GM19468 (cell line): ENCODE data around the gene ZDHHC11.
A peak's percentile ranks its signal among the peaks of the same experiment; 100 is the strongest.
"Not testable (repeated sequence)": the region's sequence is repeated elsewhere in the genome, so short reads cannot be mapped to it uniquely, and the experiment has no call there.

Experiments
- ATAC-seq: cut with Tn5 transposase; IDR thresholded peaks from one replicate; pipeline ENCODE4 v1.9.1; 2021; ENCODE audit warnings: mild to moderate bottlenecking, moderate library complexity, moderate number of reproducible peaks; ENCODE audit not compliant: unreplicated experiment; ENCODE audit errors: extremely low read depth

Gene ZDHHC11

DNA sequence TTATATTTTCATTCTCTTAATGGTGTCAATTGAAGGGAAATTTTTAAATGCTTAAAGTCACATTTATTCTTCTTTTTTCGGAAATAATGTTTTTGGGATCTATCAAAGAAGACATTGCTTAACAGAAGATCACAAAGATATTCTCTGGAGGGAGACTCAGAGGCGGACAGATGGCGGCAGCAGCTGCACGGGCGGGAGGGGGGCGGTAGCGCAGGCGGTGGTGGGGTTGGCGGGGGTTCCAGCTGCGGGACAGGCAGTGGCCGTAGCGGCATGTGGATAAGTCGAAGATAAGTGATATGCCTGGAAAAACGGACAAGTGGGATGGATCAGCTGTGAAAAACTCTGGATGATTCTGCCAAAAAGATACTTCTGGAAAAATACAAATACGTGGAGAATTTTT, 34.6 kb downstream of the ZDHHC11 start:
- ATAC-seq: no peak

GRCh38 chr5:815449-815848, 35.3 kb downstream of the ZDHHC11 start:
- no peak for ATAC-seq

- not testable (repeated sequence) for ATAC-seq
These were observed 37.2 kb downstream of the ZDHHC11 start for GRCh38 chr5:813575-813974.

DNA sequence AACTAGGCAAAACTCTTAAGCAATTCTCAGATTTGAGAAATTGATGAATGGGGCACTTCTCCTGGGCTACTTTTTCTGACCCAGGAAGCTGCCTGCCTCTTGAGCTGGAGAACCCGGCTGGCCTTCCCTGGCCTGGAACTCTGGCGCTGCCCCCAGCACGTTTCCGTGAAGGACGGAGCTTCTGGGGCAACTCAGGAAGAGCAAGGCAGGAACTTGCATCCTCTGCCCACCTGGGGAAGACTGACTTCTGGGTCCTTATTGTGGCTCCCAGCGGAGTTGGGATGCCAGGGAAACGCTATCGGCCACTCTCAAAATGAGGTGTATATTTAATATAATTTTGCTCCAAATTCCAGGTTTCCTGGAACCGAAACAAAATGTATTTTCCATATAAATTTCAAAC, 39.4 kb downstream of the ZDHHC11 start:
- not testable (repeated sequence) for ATAC-seq

DNA sequence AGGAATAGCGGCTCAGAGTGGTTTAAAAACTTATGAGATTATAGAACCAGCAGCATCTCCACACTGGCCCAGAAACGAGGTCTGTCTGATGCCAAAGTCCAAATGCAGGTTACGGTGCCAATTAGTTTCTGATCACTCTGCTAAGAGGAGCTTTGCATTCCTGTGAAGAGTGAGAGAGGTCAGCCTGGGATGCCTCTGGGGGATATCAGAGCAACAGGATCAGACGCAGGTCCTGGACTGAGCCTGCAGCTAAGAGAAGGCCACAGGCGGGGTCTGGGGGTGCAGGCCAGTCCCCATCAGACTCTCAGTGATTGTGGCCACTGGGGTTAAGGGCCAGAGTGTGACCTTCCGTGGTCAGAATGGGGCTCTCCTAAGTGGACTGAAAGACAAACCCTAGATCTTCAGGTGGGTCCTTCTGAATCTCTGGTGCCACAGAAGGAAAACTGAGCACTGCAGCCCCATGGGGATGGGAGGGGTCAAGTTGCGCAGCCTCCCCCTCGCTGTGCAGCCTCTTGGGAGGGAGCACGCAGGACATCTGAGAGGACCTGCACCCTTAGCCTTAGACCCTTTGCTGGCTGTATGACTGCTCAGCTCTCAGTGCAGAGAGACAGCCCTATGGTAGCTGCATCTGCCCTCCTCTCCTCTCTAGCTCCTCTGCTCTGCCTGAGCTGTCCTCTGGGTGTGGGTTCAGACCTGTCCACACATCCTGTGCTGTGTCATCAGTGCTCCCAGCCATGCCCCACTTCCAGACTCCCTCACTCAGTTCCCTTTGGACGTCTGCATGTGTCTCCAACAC, 42.9 kb downstream of the ZDHHC11 start:
- not testable (repeated sequence) for ATAC-seq

- ATAC-seq: no peak
These were observed 49.3 kb downstream of the ZDHHC11 start for GRCh38 chr5:801472-801871.

DNA sequence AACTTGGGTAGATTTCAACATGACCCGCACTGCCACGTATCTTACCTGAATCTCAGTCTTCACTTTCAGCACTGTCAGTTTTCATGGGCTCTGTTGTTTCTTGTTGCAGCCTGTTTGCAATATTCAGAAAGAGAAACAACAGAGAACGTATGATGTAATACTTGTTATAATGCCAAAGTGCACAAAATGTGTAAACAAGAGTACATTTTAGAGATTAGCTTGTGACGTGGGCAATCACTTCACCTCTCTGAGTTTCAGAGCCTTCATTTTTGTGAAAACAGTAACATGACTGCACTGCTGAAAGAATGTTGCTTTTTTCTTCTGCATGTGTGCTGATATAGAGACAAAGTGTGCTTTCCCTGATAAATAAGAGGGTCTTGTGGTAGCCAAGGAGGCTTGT, 49.7 kb downstream of the ZDHHC11 start:
- ATAC-seq: not testable (repeated sequence)

GRCh38 chr5:798505-799138, 52.2 kb downstream of the ZDHHC11 start:
- ATAC-seq: not testable (repeated sequence)

- not testable (repeated sequence) for ATAC-seq
These were observed 52.8 kb downstream of the ZDHHC11 start for GRCh38 chr5:797986-798385.

- not testable (repeated sequence) for ATAC-seq
These were observed 54.9 kb downstream of the ZDHHC11 start for GRCh38 chr5:795873-796272.

DNA sequence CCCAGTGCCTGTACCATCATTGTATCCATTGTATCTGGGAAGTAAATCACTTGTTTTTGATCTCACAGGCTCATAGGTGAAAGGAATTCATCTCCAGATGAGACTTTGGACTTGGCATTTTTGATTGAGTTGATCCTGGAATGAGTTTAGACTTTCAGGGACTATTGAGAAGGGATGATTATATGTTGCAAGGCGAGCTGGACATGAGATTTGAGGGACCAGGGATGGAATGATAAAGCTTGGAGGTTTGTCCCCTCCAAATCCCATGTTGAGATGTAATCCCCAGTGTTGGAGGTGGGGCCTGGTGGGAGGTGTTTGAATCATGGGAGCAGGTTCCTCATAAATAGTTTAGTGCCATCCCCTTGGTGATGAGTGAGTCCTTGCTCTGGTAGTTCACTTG, 55.8 kb downstream of the ZDHHC11 start:
- not testable (repeated sequence) for ATAC-seq

DNA sequence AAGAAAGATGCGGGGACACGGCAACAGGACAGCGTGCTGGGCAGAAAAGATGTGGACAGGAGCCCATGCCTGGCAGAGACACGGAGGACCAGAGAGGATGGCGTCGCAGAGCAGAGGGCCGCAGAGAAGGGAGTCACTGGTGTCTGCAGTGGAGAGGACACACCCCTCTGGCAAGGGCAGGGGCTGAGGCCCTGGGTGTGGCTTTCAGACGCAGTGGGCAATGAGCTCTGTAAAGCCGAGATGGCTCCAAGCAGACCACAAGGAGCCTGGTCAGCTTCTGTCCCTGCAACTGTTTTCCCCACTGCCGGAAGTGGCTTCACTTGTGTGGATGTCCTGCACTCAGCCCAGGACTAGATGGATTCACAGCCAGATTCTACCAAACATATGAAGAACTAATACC, 62.1 kb downstream of the ZDHHC11 start:
- not testable (repeated sequence) for ATAC-seq

GRCh38 chr5:787857-788233, 62.9 kb downstream of the ZDHHC11 start:
- ATAC-seq: not testable (repeated sequence)

DNA sequence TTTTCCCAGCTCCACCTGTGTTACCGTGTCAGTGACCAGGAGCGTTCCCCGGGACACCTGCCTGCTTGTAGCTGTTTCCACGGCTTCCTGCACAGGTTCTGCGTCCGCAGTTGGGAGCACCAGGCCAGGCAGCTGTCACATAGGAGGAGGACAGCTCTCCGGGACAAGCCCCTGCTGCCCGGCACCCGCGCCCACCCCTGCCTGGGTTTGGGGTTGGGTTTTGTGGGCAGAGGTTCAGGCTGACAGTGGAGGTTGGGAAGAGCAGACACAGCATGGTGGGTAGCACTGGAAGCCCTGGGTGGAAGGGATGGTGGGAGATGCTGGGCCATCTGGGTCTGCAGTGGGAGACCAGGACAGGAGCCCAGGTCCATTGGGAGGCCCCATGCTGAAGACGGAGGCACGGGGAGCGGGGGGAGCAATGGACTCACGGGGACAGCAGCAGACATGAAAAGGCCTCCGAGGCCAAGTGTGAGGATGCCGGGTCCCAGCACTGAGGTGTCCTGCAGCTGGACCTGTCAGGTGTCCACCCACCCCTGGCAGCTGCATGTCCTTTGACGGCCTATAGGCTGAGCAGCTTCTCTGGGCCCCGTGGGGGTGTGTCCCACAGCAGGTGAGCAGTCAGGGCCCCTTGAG, 63.4 kb downstream of the ZDHHC11 start:
- not testable (repeated sequence) for ATAC-seq

DNA sequence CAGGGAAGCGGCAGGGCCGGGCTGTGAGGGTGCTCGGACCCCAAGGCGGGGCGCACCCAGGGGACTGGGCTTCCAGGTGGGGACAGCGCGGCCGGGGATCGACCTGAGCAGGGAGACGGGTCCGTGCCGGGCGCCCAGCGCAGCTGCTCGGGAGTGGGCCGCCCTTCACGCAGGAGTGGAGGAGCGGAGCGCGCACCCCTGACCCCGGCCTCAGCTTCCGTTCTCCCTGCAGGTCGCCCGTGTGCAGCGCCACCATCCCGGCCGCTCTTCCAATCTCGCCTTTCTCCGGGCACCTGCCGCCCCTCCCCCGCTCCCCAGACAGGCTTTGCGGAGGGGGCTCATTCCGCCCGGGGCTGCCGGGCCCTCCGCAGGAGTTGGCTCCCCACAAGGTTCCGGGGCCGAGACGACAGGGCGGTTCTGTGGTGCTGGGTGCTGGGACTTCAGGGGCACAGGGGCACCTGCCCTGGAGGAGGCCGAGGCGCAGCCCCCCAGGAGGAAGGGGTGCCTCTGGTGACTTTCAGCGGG, 65.5 kb downstream of the ZDHHC11 start:
- not testable (repeated sequence) for ATAC-seq

DNA sequence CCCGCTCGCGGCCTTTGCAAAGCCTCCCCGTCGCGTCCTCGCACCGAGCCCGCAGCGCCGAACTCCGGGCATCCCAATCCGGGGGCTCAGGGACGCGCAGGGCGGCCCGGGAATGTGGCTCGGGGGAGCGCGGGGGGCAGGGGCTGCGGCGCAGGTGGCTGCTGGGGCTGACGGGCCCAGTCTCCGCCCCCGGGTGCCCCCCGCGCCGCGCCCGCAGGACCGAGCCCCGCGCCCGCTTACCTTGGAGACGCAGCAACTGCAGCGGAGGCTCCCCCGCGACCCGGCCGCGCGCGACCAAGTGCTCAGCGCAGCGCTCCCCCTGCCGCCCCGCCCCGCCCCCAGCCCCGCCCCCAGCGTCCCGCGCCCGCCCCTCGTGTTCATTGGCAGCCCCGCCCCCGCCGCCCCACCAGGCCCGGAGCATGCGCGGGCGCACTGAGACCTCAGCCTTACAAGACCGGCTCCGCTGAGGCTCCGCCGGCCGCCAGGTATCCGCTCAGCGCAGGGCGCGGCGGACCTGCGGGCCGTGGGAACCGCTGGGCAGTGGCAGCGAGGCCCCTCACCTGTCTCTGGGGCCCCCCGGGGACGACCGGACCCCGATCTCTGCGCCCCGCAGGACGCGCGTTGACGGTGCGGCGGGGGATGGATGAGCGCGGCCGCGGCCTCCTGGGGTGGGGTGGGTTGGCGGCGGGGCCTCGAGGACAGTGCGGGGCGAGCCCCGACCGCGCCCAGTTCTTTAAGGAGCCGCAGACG, 66.2 kb downstream of the ZDHHC11 start, which contains the start of gene ZDHHC11B:
Gene ZDHHC11B, minus strand, starts transcription at position 302 of the 750 bp plus-strand sequence. CDS start 17,810 bp downstream, outside the sequence.
- ATAC-seq: peak; percentile 40

GRCh38 chr5:783881-784427, 66.8 kb downstream of the ZDHHC11 start:
- ATAC-seq: not testable (repeated sequence)

DNA sequence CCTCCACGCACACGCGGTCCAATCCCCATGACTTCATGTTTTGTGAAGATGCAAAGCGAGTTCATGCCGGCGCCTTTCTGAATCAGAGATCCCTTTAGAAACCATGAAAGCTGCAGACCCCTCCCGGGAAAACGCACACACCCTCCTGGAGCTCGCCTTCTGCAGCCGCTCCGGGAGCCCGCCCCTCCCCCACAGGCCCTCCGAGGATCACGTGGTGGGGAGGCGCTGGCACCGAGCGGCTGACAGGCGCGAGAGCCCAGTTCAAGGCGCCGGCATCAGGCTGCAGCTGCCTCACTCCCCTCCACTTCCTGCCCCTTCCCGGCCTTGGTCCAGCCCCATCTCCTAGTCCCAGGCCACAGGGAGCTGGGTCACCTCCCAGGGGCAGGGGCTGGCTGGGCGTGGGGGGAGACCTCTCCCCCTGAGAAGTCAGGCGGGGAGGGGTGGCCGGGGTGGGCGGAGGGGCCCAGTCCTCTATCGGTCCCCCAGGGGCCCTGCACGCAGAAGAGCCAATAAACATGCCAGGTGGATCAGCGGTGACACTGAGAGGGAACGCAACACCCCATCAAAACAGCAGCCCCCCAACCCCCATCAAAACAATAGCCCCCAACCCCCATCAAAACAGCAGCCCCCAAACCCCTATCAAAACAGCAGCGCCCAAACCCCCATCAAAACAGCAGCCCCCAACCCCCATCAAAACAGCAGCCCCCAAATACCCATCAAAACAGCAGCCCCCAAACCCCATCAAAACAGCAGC, 67.6 kb downstream of the ZDHHC11 start:
- ATAC-seq: not testable (repeated sequence)

DNA sequence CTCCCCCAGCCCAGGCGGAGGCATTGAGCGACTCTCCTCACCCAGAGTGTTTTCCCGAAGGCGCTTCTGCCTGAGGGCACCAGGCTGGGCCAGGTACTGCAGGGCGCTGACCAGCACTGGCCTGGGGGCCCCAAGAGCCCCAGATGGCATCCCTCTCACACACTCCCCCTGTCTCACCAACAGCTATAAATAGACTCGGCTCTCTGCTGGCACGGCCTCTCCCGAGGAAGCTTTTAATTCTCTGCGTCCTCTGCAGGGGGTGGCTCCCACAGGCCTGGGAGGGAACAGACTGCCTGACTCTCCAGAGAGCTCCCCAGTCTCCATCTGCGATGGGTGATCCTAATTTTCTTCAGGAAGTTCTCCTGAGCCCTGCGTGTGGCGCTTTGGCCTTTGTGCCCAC, 68.4 kb downstream of the ZDHHC11 start:
- not testable (repeated sequence) for ATAC-seq
